Esophagus squamous epithelium (tissue), 5 donors: ENCODE results near the gene FBXL20. TPM values are rescaled to one million over a fixed set of nuclear protein-coding genes. Genes with fewer than 3 reads are reported as not detected.
A peak's percentile ranks its signal among the peaks of the same experiment; 100 is the strongest.

Experiments
- DNase-seq: peaks from one replicate; lab custom pipeline; 2025; lab: John Stamatoyannopoulos, UW
- H3K27ac ChIP-seq, 4 donors: fragments of 200-600 bp; sonication (generic); one replicate each; pipeline ENCODE4 v1.5.1; 2016 to 2019; ENCODE audit warnings: mild to moderate bottlenecking in 1 of 4
- H3K27me3 ChIP-seq, 4 donors: fragments of 200-600 bp; sonication (generic); 1 replicate in 3 of 4; 2 replicates in 1 of 4; pipeline versions ENCODE4 v1.5.1 to v1.6.0; 2017 to 2021; ENCODE audit warnings: antibody characterized with exemption in 1 of 4
- H3K36me3 ChIP-seq, 3 donors: fragments of 200-600 bp; sonication (generic); one replicate each; pipeline ENCODE4 v1.5.1; 2016 to 2019
- H3K4me1 ChIP-seq, 3 donors: fragments of 200-600 bp; sonication (generic); one replicate each; pipeline ENCODE4 v1.5.1; 2017 to 2019
- H3K4me3 ChIP-seq, 4 donors: fragments of 200-600 bp; sonication (generic); 1 replicate in 3 of 4; 2 replicates in 1 of 4; pipeline ENCODE4 v1.5.1; 2016 to 2019; ENCODE audit warnings: mild to moderate bottlenecking in 2 of 4, moderate library complexity in 1 of 4
- H3K9me3 ChIP-seq, 3 donors: fragments of 200-600 bp; sonication (generic); one replicate each; pipeline ENCODE4 v1.5.1; 2016 to 2019
- CTCF ChIP-seq, 6 experiments: fragments of 450-650 bp in 4 of 6; fragments of 200-600 bp in 2 of 6; sonication (generic) in 2 of 6; IDR thresholded peaks; one replicate each; pipeline ENCODE4 v1.5.1; 2016 to 2019; ENCODE audit warnings: antibody characterized with exemption in 6 of 6, mild to moderate bottlenecking in 4 of 6, moderate library complexity in 4 of 6
- POLR2A ChIP-seq, 4 donors: fragments of 450-650 bp; IDR thresholded peaks; one replicate each; pipeline ENCODE4 v1.6.1; 2017; ENCODE audit warnings: antibody characterized with exemption in 4 of 4, mild to moderate bottlenecking in 4 of 4, moderate library complexity in 3 of 4
- WGBS, 2 donors: methylation state at CpG; one replicate each; pipeline ENCODE4 v1.1.5; 2018; 5-methylcytosine and 5-hydroxymethylcytosine counted together
- intact Hi-C: fragments of 100-400 bp; cut with DNase I; formaldehyde crosslinking; loops from one replicate; pipeline ENCODE4 v1.15.0; 2022
- total RNA-seq, 4 donors: library from RNA; depleted of rRNA; stranded (reverse); fragments of >200 nt; gene quantifications; one replicate each; pipeline ENCODE4 v1.1.0, GENCODE V29; 2016
- donor health status: DM: yes; HTN: yes; CAD: no.

FBXL20 gene
- total RNA-seq, 4 donors from 2014 or later: 5.0 to 10.3 (median 6.8) TPM

- TF ChIP-seq POLR2A (IDR thresholded peaks at IDR 0.05) (no peak), CTCF (IDR thresholded peaks at IDR 0.05) (no peak)
- 87 to 92% methylated on average over 7 to 8 of the region's 8 CpGs for WGBS, 2 donors
- Histone ChIP-seq H3K27me3 (no peaks in the 10 kb centered on the region), H3K36me3 (peaks cover 0 to 87% (median 0%) of the 10 kb centered on the region in 3 donors), H3K9me3 (no peaks in the 10 kb centered on the region), H3K4me1 (no peaks in the 10 kb centered on the region), H3K27ac (no peak overlapping the region), H3K4me3 (no peak overlapping the region)
- intact Hi-C loops: no loop called here
- no peak for DNase-seq
Measured at GRCh38 chr17:39276113-39276512, 125.3 kb downstream of the FBXL20 start.

DNA sequence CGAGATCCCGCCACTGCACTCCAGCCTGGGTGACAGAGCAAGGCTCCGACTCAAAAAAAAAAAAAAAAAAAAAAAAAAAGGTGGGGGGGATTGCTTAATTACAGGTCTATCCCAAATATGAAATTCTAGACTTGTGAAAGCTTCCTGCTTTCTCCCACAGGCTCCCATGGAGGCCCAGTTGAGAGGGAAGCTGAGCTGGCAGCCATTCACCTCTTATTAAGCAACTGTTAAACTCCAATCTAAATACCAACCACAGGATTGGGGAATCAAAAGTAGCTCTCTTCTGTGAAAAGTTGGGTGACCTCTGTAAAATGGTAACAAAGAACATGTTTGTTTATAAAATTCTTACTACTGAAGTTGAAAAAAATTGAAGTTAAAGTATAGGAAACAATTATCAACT is 129.9 kb downstream of the FBXL20 start:
- Histone ChIP-seq H3K9me3 (no peaks in the 10 kb centered on the region), H3K4me1 (no peaks in the 10 kb centered on the region), H3K27ac (no peak overlapping the region), H3K36me3 (peaks cover 0 to 86% (median 0%) of the 10 kb centered on the region in 3 donors), H3K4me3 (no peak overlapping the region), H3K27me3 (no peaks in the 10 kb centered on the region)
- intact Hi-C loops: no loop called here
- TF ChIP-seq POLR2A (IDR thresholded peaks at IDR 0.05): no peak
- TF ChIP-seq CTCF (IDR thresholded peaks at IDR 0.05): no peak
- WGBS, 2 donors: 90% methylated on average over 2 to 3 of the region's 3 CpGs
- DNase-seq: no peak

- intact Hi-C loops: no loop called here
- peak in 1 of 6 experiments; percentile 19 for TF ChIP-seq CTCF (IDR thresholded peaks at IDR 0.05)
- TF ChIP-seq POLR2A (IDR thresholded peaks at IDR 0.05): no peak
- Histone ChIP-seq H3K4me1 (no peaks in the 10 kb centered on the region), H3K27ac (no peak overlapping the region), H3K9me3 (no peaks in the 10 kb centered on the region), H3K4me3 (no peak overlapping the region), H3K27me3 (no peaks in the 10 kb centered on the region), H3K36me3 (peaks cover 0 to 88% (median 0%) of the 10 kb centered on the region in 3 donors)
- 39 to 52% methylated on average over 3 of the region's 3 CpGs for WGBS, 2 donors
- DNase-seq: no peak
Measured at GRCh38 chr17:39270923-39271322, 130.5 kb downstream of the FBXL20 start.

- Histone ChIP-seq H3K4me1 (no peaks in the 10 kb centered on the region), H3K9me3 (no peaks in the 10 kb centered on the region), H3K27me3 (no peaks in the 10 kb centered on the region), H3K36me3 (peaks cover 8 to 100% (median 17%) of the 10 kb centered on the region in 3 donors), H3K4me3 (no peak overlapping the region), H3K27ac (no peak overlapping the region)
- no peak for DNase-seq
- TF ChIP-seq POLR2A (IDR thresholded peaks at IDR 0.05): no peak
- no peak for TF ChIP-seq CTCF (IDR thresholded peaks at IDR 0.05)
- intact Hi-C loops: no loop called here
- 80 to 83% methylated on average over 5 of the region's 5 CpGs for WGBS, 2 donors
Measured at GRCh38 chr17:39264119-39264518, 137.3 kb downstream of the FBXL20 start.

DNA sequence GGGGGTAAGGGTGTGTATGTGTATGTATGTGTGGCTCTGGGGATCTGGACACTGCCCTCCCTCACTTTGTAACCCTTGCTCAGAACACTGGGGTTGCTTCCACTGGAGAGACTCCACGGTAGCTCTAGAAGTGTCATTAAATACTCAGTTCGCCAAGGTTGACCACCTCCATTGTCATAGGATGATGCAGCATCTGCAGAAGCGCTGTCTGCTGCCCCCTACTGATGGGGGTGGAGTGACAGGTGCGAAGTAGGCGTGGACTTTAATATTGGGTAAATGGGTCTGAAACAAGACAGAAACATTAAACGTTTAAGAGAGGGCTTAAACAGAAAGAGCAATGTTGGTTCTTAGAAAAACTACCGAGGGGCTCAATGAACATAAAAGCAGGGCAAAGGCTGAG is 140.1 kb downstream of the FBXL20 start:
- no peaks in the 10 kb centered on the region for H3K9me3 ChIP-seq
- intact Hi-C loops: no loop called here
- H3K36me3 ChIP-seq: peaks cover 8 to 100% (median 17%) of the 10 kb centered on the region in 3 donors
- no peaks in the 10 kb centered on the region for H3K4me1 ChIP-seq
- H3K27me3 ChIP-seq: no peaks in the 10 kb centered on the region
- WGBS, 2 donors: 77 to 80% methylated on average over 7 of the region's 7 CpGs
- no peak overlapping the region for H3K4me3 ChIP-seq
- no peak overlapping the region for H3K27ac ChIP-seq
- no peak for DNase-seq
- TF ChIP-seq POLR2A (IDR thresholded peaks at IDR 0.05): no peak
- TF ChIP-seq CTCF (IDR thresholded peaks at IDR 0.05): peak in 1 of 6 experiments; percentile 4
